Endodermal cell (in vitro differentiated cells): ENCODE data around the gene EHD3. TPM values are rescaled to one million over a fixed set of nuclear protein-coding genes. Genes with fewer than 3 reads are reported as not detected.

Experiments
- DNase-seq: peaks from one replicate; pipeline ENCODE4 v3.0.0-alpha.2; 2017
- H3K27ac ChIP-seq: 2 replicates; pipeline ENCODE4 v1.5.1; 2013; ENCODE audit warnings: mild to moderate bottlenecking, low read depth, low read length, moderate library complexity
- H3K27me3 ChIP-seq: 2 replicates; pipeline ENCODE4 v1.6.1; 2013; ENCODE audit warnings: mild to moderate bottlenecking, low read length, moderate library complexity; ENCODE audit not compliant: insufficient read depth, control insufficient read depth, poor library complexity, severe bottlenecking
- H3K36me3 ChIP-seq: 2 replicates; pipeline ENCODE4 v1.7.0; 2013; ENCODE audit warnings: mild to moderate bottlenecking, low read length, moderate library complexity; ENCODE audit not compliant: control insufficient read depth, insufficient read depth
- H3K4me1 ChIP-seq: one replicate; pipeline ENCODE4 v1.7.0; 2013; ENCODE audit warnings: low read length; ENCODE audit not compliant: control insufficient read depth, insufficient read depth
- H3K4me3 ChIP-seq: 2 replicates; pipeline ENCODE4 v1.5.1; 2013; ENCODE audit warnings: mild to moderate bottlenecking, low read length, moderate library complexity
- H3K9ac ChIP-seq: 2 replicates; pipeline ENCODE4 v1.6.1; 2013; ENCODE audit warnings: mild to moderate bottlenecking, low read length, moderate library complexity; ENCODE audit not compliant: poor library complexity, severe bottlenecking; ENCODE audit errors: extremely low read depth
- H3K9me3 ChIP-seq: 2 replicates; pipeline ENCODE4 v1.6.1; 2013; ENCODE audit warnings: mild to moderate bottlenecking, low read length, moderate library complexity; ENCODE audit not compliant: control insufficient read depth
- H3K27ac Mint-ChIP-seq: 2 replicates; pipeline ENCODE4 v1.8.0; 2020; ENCODE audit warnings: mixed read lengths
- H3K27me3 Mint-ChIP-seq: 2 replicates; pipeline ENCODE4 v1.8.0; 2021; ENCODE audit warnings: mild to moderate bottlenecking, mixed read lengths; ENCODE audit not compliant: insufficient read depth
- H3K36me3 Mint-ChIP-seq: 2 replicates; pipeline ENCODE4 v1.8.0; 2020; ENCODE audit warnings: low read depth, mixed read lengths
- H3K4me1 Mint-ChIP-seq: 2 replicates; pipeline ENCODE4 v1.8.0; 2020; ENCODE audit warnings: mixed read lengths
- H3K4me3 Mint-ChIP-seq: 2 replicates; pipeline ENCODE4 v1.8.0; 2020; ENCODE audit warnings: mild to moderate bottlenecking, moderate library complexity, mixed read lengths
- H3K9me3 Mint-ChIP-seq: 2 replicates; pipeline ENCODE4 v1.8.0; 2020; ENCODE audit warnings: mild to moderate bottlenecking, mixed read lengths
- WGBS, 2 experiments: methylation state at CpG; one replicate each; pipeline versions ENCODE4 v1.1.5 to v1.1.7; 2013; ENCODE audit warnings: missing lambda C conversion rate in 2 of 2, mixed read lengths in 1 of 2; ENCODE audit not compliant: insufficient coverage in 1 of 2, insufficient read length in 1 of 2; 5-methylcytosine and 5-hydroxymethylcytosine counted together
- total RNA-seq, 2 donors: library from RNA; stranded (reverse); fragmentation: NEBNext Ultra II Directional in 1 of 2; extraction: Animal tissue kit (Norgen Biotek cat#: 25700) in 1 of 2; gene quantifications; 2 replicates in 1 of 2; 3 replicates in 1 of 2; pipeline ENCODE4 v1.2.1, GENCODE V29; 2021
- TF ChIP-seq, protein P1 (sequence below): fragments of 200-600 bp; sonication (generic); conservative IDR thresholded peaks from 2 replicates; pipeline ENCODE4 v1.5.0; 2021; ENCODE audit warnings: antibody characterized with exemption, mild to moderate bottlenecking

The EHD3 gene
- total RNA-seq, 2 donors from 2014 or later, result 10.7 to 15.5 TPM

DNA sequence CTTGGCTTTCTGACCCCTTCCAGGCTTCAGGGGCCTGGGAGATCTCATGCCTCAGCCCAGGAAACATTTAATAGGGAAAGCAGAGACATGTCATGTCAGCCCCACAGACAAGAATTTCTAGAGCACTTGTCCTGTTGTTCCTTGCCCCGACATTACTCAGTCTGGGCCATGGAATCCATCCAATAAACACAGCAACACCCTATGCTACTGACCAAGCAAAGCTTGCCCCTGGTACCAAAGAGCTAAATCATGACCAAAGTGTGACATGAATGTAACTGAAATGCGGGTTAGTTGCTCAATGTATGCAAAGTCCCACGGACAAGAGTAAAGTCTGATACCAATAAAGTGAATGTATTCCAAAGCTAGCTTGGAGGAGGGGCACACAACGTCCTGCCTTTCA lies 35.1 kb downstream of the EHD3 start:
- Histone ChIP-seq H3K4me3 (no peak overlapping the region), H3K4me1 (no peaks in the 10 kb centered on the region), H3K9me3 (no peaks in the 10 kb centered on the region), H3K9ac (no peak overlapping the region), H3K27ac (no peak overlapping the region), H3K36me3 (peaks cover 4% of the 10 kb centered on the region), H3K27me3 (no peaks in the 10 kb centered on the region)
- Mint-ChIP-seq H3K4me1 (peaks cover 6% of the 10 kb centered on the region), H3K36me3 (peaks cover 9% of the 10 kb centered on the region), H3K4me3 (no peak overlapping the region), H3K27me3 (no peaks in the 10 kb centered on the region), H3K27ac (no peak overlapping the region), H3K9me3 (no peaks in the 10 kb centered on the region)
- WGBS, 2 experiments, result 84 to 100% methylated on average over 3 to 4 of the region's 4 CpGs
- TF ChIP-seq, protein P1, sequence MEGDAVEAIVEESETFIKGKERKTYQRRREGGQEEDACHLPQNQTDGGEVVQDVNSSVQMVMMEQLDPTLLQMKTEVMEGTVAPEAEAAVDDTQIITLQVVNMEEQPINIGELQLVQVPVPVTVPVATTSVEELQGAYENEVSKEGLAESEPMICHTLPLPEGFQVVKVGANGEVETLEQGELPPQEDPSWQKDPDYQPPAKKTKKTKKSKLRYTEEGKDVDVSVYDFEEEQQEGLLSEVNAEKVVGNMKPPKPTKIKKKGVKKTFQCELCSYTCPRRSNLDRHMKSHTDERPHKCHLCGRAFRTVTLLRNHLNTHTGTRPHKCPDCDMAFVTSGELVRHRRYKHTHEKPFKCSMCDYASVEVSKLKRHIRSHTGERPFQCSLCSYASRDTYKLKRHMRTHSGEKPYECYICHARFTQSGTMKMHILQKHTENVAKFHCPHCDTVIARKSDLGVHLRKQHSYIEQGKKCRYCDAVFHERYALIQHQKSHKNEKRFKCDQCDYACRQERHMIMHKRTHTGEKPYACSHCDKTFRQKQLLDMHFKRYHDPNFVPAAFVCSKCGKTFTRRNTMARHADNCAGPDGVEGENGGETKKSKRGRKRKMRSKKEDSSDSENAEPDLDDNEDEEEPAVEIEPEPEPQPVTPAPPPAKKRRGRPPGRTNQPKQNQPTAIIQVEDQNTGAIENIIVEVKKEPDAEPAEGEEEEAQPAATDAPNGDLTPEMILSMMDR, result no peak
- DNase-seq, result no peak

DNA sequence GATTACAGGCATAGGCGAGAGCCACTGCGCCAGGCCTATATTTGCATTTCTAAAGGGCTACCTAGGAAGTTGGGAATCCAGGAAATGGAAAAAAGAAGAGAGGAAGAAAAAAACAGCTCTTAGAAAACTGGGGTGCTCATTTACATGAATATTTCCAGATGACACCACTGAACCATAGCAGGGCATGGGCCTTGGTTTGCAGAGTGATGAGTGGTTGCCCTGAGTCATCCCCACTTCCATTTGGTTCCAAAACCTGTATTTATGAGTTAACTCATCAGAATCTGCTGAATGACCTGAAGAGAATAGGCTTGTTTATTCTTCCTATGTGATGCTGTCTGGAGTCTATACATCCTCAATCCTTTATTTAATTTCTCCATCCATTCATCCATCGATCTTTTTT lies 36.2 kb downstream of the EHD3 start:
- Histone ChIP-seq H3K27ac (no peak overlapping the region), H3K27me3 (no peaks in the 10 kb centered on the region), H3K9me3 (no peaks in the 10 kb centered on the region), H3K36me3 (peaks cover 4% of the 10 kb centered on the region), H3K4me3 (no peak overlapping the region), H3K9ac (no peak overlapping the region), H3K4me1 (no peaks in the 10 kb centered on the region)
- H3K27me3 Mint-ChIP-seq, result no peaks in the 10 kb centered on the region
- H3K36me3 Mint-ChIP-seq, result peaks cover 9% of the 10 kb centered on the region
- H3K4me3 Mint-ChIP-seq, result no peak overlapping the region
- no peaks in the 10 kb centered on the region for H3K9me3 Mint-ChIP-seq
- peaks cover 6% of the 10 kb centered on the region for H3K4me1 Mint-ChIP-seq
- H3K27ac Mint-ChIP-seq, result no peak overlapping the region
- 98 to 100% methylated on average over 2 to 3 of the region's 3 CpGs for WGBS, 2 experiments
- TF ChIP-seq, protein P1, result no peak
- no peak for DNase-seq

DNA sequence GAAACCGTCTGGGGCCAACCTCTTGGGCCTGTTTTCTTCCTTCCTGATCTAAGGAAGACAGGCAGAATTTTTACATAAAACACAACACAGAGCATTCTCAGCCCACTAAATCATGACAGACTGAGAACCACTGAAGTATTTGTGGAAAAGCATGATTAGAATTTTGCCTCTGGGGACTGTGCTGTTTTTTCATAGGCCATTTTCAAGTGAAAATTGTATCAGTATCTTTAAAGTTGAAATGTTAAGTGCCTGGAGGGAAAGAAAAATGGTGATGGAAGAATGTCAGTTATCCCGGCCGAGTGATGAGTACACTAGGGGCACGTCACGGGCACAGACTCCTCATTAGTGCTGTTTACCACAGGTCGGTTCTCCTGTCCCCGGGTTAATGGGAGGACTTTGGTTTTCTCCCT lies 36.9 kb downstream of the EHD3 start:
- Mint-ChIP-seq H3K27ac (no peak overlapping the region), H3K9me3 (no peaks in the 10 kb centered on the region), H3K27me3 (no peaks in the 10 kb centered on the region), H3K36me3 (peaks cover 6% of the 10 kb centered on the region), H3K4me1 (peaks cover 6% of the 10 kb centered on the region), H3K4me3 (no peak overlapping the region)
- H3K27ac ChIP-seq, result no peak overlapping the region
- no peaks in the 10 kb centered on the region for H3K27me3 ChIP-seq
- no peaks in the 10 kb centered on the region for H3K4me1 ChIP-seq
- no peak for DNase-seq
- TF ChIP-seq, protein P1, result no peak
- WGBS, 2 experiments, result 89 to 98% methylated on average over 6 to 7 of the region's 7 CpGs
- H3K36me3 ChIP-seq, result peaks cover 4% of the 10 kb centered on the region
- no peak overlapping the region for H3K4me3 ChIP-seq
- no peaks in the 10 kb centered on the region for H3K9me3 ChIP-seq
- no peak overlapping the region for H3K9ac ChIP-seq
